ENCODE results near the gene C1orf232. TPM values are rescaled to one million over a fixed set of nuclear protein-coding genes. Genes with fewer than 3 reads are reported as not detected.

The C1orf232 gene
- total and polyA plus RNA-seq, 2 of the 13 experiments (the other 11 are each of a cell fraction or from before 2014, with no cell fraction given): not detected

DNA sequence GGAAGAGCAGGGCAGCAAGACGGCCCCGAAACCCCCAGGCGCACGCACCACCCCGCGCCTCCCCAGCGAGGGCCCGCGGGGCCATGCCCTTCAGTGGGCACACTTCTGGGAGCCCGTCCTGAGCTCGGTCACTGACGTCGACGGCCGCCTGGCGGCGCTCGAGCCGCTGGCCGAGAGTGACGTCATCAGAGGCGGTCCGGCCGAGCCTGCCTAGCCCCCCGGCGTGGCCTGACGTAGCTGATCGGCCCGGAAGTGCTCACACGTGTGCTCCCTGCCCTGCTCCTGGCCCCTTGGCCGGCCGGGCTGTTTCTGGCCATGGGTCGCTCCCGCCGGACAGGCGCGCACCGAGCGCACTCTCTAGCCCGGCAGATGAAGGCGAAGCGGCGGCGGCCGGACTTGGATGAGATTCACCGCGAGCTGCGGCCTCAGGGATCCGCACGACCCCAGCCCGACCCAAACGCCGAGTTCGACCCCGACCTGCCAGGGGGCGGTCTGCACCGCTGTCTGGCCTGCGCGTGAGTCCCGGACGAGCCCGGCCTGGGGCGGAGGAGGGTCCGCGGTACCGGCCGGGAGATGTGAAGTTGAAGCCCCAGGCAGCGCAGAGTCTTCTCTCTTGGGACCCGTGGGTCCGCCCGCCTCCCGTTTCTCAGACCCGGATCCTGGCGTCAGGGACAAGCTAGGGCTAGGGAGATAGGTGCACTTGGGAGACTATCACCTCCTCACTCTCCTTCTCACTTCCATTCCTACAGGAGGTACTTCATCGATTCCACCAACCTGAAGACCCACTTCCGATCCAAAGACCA, 1.1 kb upstream of the C1orf232 start, which contains the start of gene ZNF593 (continued):
- TF ChIP-seq PAWR (CRISPR knock-in tag; IDR thresholded peaks at IDR 0.05; ENCODE audit: borderline replicate concordance) (no peak; the same call in 1 of the 2 replicates), GTF3A (CRISPR knock-in tag; conservative IDR thresholded peaks at IDR 0.05) (no peak), ARID2 (CRISPR knock-in tag; IDR thresholded peaks at IDR 0.05; ENCODE audit: borderline replicate concordance) (peak; percentile 84; the same call in 1 of the 2 replicates), BCL6 (CRISPR knock-in tag; IDR thresholded peaks at IDR 0.05) (peak; percentile 67), SMAD1 (CRISPR knock-in tag; IDR thresholded peaks at IDR 0.05; ENCODE audit: borderline replicate concordance, low read depth) (peak; percentile 96), TBX2 (CRISPR knock-in tag; IDR thresholded peaks at IDR 0.05; ENCODE audit: borderline replicate concordance) (peak; percentile 78), AHR (CRISPR knock-in tag; IDR thresholded peaks at IDR 0.05) (0 out of 2 replicates have a peak, but pooled peaks have one; percentile 47), ZNF225 (CRISPR knock-in tag; IDR thresholded peaks at IDR 0.05) (peak; percentile 91), ZNF547 (CRISPR knock-in tag; IDR thresholded peaks at IDR 0.05) (peak; percentile 90), ZNF7 (CRISPR knock-in tag; IDR thresholded peaks at IDR 0.05) (no peak), KAT7 (CRISPR knock-in tag; IDR thresholded peaks at IDR 0.05; ENCODE audit: borderline replicate concordance) (peak; percentile 82; the same call in 1 of the 2 replicates), ZNF589 (CRISPR knock-in tag; conservative IDR thresholded peaks at IDR 0.05) (peak; percentile 93), SIX1 (CRISPR knock-in tag; IDR thresholded peaks at IDR 0.05; ENCODE audit: borderline replicate concordance) (no peak), PHF5A (CRISPR knock-in tag; IDR thresholded peaks at IDR 0.05; ENCODE audit: low read depth, unreplicated experiment) (no peak), SMARCC2 (IDR thresholded peaks at IDR 0.05) (no peak), ZNF749 (CRISPR knock-in tag; IDR thresholded peaks at IDR 0.05; ENCODE audit: borderline replicate concordance) (no peak; the same call in 1 of the 2 replicates), HOXA7 (CRISPR knock-in tag; IDR thresholded peaks at IDR 0.05) (no peak), ZFX (CRISPR knock-in tag; IDR thresholded peaks at IDR 0.05; ENCODE audit: low read depth) (peak; percentile 88), ZNF839 (CRISPR knock-in tag; IDR thresholded peaks at IDR 0.05; ENCODE audit: borderline replicate concordance) (no peak), ZNF773 (CRISPR knock-in tag; IDR thresholded peaks at IDR 0.05; ENCODE audit: borderline replicate concordance) (peak; percentile 89; the same call in 1 of the 2 replicates)
- TF ChIP-seq, protein P1, sequence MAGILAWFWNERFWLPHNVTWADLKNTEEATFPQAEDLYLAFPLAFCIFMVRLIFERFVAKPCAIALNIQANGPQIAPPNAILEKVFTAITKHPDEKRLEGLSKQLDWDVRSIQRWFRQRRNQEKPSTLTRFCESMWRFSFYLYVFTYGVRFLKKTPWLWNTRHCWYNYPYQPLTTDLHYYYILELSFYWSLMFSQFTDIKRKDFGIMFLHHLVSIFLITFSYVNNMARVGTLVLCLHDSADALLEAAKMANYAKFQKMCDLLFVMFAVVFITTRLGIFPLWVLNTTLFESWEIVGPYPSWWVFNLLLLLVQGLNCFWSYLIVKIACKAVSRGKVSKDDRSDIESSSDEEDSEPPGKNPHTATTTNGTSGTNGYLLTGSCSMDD (CRISPR knock-in tag; IDR thresholded peaks at IDR 0.05): no peak
- TF ChIP-seq, protein P2, sequence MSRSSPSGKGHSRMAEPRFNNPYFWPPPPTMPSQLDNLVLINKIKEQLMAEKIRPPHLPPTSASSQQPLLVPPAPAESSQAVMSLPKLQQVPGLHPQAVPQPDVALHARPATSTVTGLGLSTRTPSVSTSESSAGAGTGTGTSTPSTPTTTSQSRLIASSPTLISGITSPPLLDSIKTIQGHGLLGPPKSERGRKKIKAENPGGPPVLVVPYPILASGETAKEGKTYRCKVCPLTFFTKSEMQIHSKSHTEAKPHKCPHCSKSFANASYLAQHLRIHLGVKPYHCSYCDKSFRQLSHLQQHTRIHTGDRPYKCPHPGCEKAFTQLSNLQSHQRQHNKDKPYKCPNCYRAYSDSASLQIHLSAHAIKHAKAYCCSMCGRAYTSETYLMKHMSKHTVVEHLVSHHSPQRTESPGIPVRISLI (CRISPR knock-in tag; IDR thresholded peaks at IDR 0.05; ENCODE audit: borderline replicate concordance): peak; percentile 51; the same call in 1 of the 2 replicates
- TF ChIP-seq, protein P3, sequence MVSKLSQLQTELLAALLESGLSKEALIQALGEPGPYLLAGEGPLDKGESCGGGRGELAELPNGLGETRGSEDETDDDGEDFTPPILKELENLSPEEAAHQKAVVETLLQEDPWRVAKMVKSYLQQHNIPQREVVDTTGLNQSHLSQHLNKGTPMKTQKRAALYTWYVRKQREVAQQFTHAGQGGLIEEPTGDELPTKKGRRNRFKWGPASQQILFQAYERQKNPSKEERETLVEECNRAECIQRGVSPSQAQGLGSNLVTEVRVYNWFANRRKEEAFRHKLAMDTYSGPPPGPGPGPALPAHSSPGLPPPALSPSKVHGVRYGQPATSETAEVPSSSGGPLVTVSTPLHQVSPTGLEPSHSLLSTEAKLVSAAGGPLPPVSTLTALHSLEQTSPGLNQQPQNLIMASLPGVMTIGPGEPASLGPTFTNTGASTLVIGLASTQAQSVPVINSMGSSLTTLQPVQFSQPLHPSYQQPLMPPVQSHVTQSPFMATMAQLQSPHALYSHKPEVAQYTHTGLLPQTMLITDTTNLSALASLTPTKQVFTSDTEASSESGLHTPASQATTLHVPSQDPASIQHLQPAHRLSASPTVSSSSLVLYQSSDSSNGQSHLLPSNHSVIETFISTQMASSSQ (IDR thresholded peaks at IDR 0.05; ENCODE audit: low read depth): no peak
- TF ChIP-seq, protein P3 (CRISPR knock-in tag; IDR thresholded peaks at IDR 0.05; ENCODE audit: borderline replicate concordance): peak; percentile 78; the same call in 1 of the 2 replicates

All from HepG2 (cell line).